Breast epithelium (tissue), 4 donors: ENCODE measurements around the gene TMEM80. TPM values are rescaled to one million over a fixed set of nuclear protein-coding genes. Genes with fewer than 3 reads are reported as not detected.

ENCODE experiments used
- DNase-seq, 2 donors: peaks; one replicate each; pipeline ENCODE4 v3.0.0-alpha.2; 2019; ENCODE audit warnings: low spot score in 2 of 2
- H3K27ac ChIP-seq, 2 donors: fragments of 200-600 bp; sonication (generic) in 1 of 2; one replicate each; pipeline ENCODE4 v1.5.1; 2016 to 2019; ENCODE audit warnings: mild to moderate bottlenecking in 1 of 2
- H3K27me3 ChIP-seq, 2 donors: fragments of 200-600 bp; sonication (generic) in 1 of 2; one replicate each; pipeline versions ENCODE4 v1.5.1 to v1.6.0; 2017 to 2019; ENCODE audit warnings: control low read depth in 1 of 2, mild to moderate bottlenecking in 1 of 2
- H3K36me3 ChIP-seq: fragments of 200-600 bp; one replicate; pipeline ENCODE4 v1.5.1; 2019
- H3K4me1 ChIP-seq, 2 donors: fragments of 200-600 bp; sonication (generic); one replicate each; pipeline ENCODE4 v1.5.1; 2016 to 2019; ENCODE audit warnings: control low read depth in 1 of 2
- H3K4me3 ChIP-seq, 3 donors: fragments of 200-600 bp; sonication (generic); 1 replicate in 2 of 3; 2 replicates in 1 of 3; pipeline ENCODE4 v1.5.1; 2016 to 2019; ENCODE audit warnings: mild to moderate bottlenecking in 3 of 3, moderate library complexity in 2 of 3
- H3K9me3 ChIP-seq, 2 donors: fragments of 200-600 bp; sonication (generic) in 1 of 2; one replicate each; pipeline ENCODE4 v1.5.1; 2016 to 2019; ENCODE audit warnings: control low read depth in 1 of 2
- POLR2A ChIP-seq: fragments of 450-650 bp; IDR thresholded peaks from one replicate; pipeline ENCODE4 v1.6.1; 2016; ENCODE audit warnings: antibody characterized with exemption, mild to moderate bottlenecking, moderate library complexity
- POLR2AphosphoS5 ChIP-seq, 3 donors: sonication (generic); formaldehyde crosslinking; IDR thresholded peaks; one replicate each; pipeline ENCODE4 v1.6.1; 2017; ENCODE audit warnings: antibody characterized with exemption in 3 of 3
- intact Hi-C: fragments of 100-400 bp; cut with DNase I; formaldehyde crosslinking; loops from one replicate; pipeline ENCODE4 v1.15.1; 2023; ENCODE audit warnings: low total_unique reads
- total RNA-seq, 3 donors: library from RNA; depleted of rRNA; stranded (reverse); fragments of >200 nt; gene quantifications; one replicate each; pipeline ENCODE4 v1.1.0, GENCODE V29; 2016
- TF ChIP-seq, protein P1 (sequence below), 3 donors: fragments of 450-650 bp; IDR thresholded peaks; one replicate each; pipeline ENCODE4 v1.5.1; 2016 to 2017; ENCODE audit warnings: antibody characterized with exemption in 3 of 3, mild to moderate bottlenecking in 3 of 3, moderate library complexity in 3 of 3

TMEM80 gene
- total RNA-seq, 3 donors from 2014 or later, result 25.9 to 51.8 (median 29.1) TPM

DNA sequence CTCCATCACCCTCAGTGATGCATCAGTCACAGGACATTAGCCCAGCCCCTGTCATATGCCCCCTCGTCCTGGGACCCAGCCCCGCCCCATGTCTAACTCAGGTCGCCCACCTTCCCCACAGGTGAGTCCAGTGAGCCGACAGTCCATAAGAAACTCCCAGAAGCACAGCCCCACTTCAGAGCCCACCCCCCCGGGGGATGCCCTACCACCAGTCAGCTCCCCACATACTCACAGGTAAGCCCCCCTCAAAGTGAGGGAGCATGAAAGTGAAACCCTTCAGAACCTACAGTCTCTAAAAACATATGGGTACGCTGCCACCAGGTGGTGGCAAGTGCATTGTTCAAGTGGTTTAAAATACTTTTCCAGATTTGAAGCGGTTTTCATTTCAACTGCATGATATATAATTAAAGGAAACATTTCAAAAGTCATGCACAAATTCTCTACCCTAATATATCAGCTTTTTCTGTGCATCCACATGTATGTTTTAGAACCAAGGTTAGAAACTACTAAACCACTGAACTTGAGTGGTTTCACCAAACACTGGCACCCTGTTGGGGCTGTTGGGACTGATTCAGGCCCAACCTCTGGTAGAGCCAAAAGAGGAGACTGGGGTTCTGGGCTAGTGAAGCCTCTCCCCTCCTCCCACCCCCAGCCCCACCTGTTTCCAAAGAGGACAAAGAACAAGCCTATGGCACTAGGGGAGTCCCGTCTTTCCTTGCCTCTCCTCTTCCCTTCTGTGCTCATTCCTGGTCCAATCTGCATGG lies 27.7 kb downstream of the TMEM80 start:
- intact Hi-C loops, result no loop called here
- TF ChIP-seq POLR2AphosphoS5 (IDR thresholded peaks at IDR 0.05), result no peak
- TF ChIP-seq, protein P1, sequence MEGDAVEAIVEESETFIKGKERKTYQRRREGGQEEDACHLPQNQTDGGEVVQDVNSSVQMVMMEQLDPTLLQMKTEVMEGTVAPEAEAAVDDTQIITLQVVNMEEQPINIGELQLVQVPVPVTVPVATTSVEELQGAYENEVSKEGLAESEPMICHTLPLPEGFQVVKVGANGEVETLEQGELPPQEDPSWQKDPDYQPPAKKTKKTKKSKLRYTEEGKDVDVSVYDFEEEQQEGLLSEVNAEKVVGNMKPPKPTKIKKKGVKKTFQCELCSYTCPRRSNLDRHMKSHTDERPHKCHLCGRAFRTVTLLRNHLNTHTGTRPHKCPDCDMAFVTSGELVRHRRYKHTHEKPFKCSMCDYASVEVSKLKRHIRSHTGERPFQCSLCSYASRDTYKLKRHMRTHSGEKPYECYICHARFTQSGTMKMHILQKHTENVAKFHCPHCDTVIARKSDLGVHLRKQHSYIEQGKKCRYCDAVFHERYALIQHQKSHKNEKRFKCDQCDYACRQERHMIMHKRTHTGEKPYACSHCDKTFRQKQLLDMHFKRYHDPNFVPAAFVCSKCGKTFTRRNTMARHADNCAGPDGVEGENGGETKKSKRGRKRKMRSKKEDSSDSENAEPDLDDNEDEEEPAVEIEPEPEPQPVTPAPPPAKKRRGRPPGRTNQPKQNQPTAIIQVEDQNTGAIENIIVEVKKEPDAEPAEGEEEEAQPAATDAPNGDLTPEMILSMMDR (IDR thresholded peaks at IDR 0.05), result peak; percentile 47 to 66 (median 54)
- DNase-seq, result no peak
- Histone ChIP-seq H3K27ac (no peak overlapping the region), H3K4me3 (no peak overlapping the region), H3K4me1 (peaks cover 5 to 25% of the 10 kb centered on the region in 2 donors), H3K36me3 (no peaks in the 10 kb centered on the region), H3K27me3 (no peaks in the 10 kb centered on the region), H3K9me3 (no peaks in the 10 kb centered on the region)

DNA sequence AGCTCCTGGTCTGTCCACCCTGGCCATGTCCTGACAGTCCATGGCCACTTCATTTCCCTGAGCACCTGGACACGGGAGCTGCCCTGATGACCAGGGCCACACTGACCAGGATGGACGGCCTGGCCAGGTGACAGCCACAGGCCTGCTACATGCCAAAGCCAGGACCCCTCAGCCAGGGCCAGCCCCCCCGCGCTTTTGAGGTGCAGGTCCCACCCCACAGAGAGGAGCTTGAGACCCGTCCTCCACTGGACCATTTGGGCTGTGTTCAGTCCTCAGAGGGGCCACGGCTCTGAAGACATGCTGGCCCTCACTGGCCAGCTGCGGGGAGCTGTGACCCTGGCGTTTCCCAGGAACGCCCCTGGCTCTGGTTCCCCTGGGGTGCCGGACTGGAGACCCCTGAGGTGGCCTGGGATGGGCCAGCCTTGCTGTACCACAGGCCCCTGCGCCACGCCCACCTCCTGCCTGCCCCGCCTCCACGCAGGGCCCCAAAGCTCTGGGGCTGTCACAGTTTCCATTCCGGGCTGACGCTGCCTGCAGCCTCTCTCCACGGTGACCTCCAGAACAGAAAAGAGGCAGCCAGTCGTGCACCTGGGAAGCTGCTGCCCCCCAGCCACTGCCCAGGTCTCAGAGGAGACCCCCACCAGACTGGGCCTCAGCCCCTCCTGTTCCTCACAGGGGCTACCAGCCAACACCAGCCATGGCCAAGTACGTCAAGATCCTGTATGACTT lies 28.6 kb downstream of the TMEM80 start:
- Histone ChIP-seq H3K36me3 (no peaks in the 10 kb centered on the region), H3K27me3 (no peaks in the 10 kb centered on the region), H3K27ac (no peak overlapping the region), H3K4me3 (no peak overlapping the region), H3K9me3 (no peaks in the 10 kb centered on the region), H3K4me1 (peaks cover 5 to 25% of the 10 kb centered on the region in 2 donors)
- DNase-seq, result no peak
- no peak for TF ChIP-seq POLR2AphosphoS5 (IDR thresholded peaks at IDR 0.05)
- TF ChIP-seq POLR2A, result no peak
- TF ChIP-seq, protein P1 (IDR thresholded peaks at IDR 0.05), result no peak
- intact Hi-C loops, result no loop called here

DNA sequence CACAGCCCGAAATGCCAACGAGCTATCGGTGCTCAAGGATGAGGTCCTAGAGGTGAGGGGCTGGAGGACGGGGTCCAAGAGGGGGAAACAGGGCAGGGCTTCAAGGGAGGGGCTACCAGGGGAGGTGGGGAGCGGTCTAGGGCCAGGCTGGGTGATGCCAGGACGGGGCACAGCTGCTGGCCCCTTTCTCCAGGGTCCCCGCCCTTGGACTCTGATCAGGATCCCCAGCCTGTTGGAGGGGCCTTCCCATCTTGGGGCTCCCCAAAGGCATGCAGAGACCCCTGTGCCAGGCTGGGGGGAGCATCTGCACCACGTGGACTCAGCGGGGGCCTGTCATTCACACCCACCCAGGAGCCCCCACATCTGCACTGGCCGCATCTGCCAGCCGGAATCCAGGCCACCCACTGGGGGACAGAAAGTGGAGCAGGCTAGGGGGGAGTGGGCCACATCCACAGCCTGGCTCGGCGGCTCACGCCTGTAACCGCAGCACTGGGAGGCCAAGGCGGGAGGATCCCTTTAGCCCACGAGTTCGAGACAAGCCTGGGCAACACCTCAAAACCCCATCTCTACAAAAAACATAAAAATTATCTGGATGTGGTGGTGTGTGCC lies 29.3 kb downstream of the TMEM80 start:
- no peak for TF ChIP-seq POLR2A
- TF ChIP-seq, protein P1 (IDR thresholded peaks at IDR 0.05), result no peak
- no peak for TF ChIP-seq POLR2AphosphoS5 (IDR thresholded peaks at IDR 0.05)
- Histone ChIP-seq H3K9me3 (no peaks in the 10 kb centered on the region), H3K4me3 (no peak overlapping the region), H3K27me3 (no peaks in the 10 kb centered on the region), H3K4me1 (peaks cover 5 to 25% of the 10 kb centered on the region in 2 donors), H3K36me3 (no peaks in the 10 kb centered on the region), H3K27ac (no peak overlapping the region)
- intact Hi-C loops, result no loop called here
- DNase-seq, result no peak

DNA sequence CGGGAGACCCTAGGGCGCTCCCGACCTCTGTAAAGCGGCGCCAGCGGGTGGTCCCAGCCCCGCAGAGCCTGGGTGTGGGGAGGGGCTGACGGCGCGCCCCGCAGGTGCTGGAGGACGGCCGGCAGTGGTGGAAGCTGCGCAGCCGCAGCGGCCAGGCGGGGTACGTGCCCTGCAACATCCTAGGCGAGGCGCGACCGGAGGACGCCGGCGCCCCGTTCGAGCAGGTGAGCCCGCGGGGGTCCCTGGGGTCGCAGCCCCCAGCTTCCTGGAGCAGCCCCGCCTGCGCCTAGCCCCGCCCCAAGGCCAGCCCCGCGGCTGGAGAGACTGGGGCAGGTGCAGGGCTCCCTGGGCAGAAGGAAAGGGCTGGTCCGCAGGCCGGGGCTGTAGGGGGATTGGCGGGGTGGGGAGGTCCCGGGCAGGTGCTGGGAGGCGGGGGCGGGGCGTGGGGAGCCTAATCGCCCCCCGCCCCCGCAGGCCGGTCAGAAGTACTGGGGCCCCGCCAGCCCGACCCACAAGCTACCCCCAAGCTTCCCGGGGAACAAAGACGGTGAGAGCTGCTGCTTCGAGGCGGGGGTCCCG lies 30.1 kb downstream of the TMEM80 start:
- no peak for DNase-seq
- Histone ChIP-seq H3K4me1 (peaks cover 5 to 25% of the 10 kb centered on the region in 2 donors), H3K9me3 (no peaks in the 10 kb centered on the region), H3K36me3 (no peaks in the 10 kb centered on the region), H3K27ac (peak overlapping the region; percentile 87 to 90), H3K4me3 (peak overlapping the region in 2 of 3 donors; percentile 37 to 48), H3K27me3 (no peaks in the 10 kb centered on the region)
- intact Hi-C loops, result no loop called here
- TF ChIP-seq POLR2A (no peak), POLR2AphosphoS5 (IDR thresholded peaks at IDR 0.05) (no peak)
- TF ChIP-seq, protein P1 (IDR thresholded peaks at IDR 0.05), result no peak
